Activated CD4-positive, alpha-beta memory T cell treated with anti-CD3 and anti-CD28 coated beads for 36 hours (primary cell): ENCODE results near the gene SQSTM1. TPM values are rescaled to one million over a fixed set of nuclear protein-coding genes. Genes with fewer than 3 reads are reported as not detected.

ENCODE experiments used
- CTCF ChIA-PET: fragments of 350-600 bp; sonication (Branson Sonifier 250); formaldehyde crosslinking; loops from one replicate; lab custom pipeline; 2021; ENCODE audit warnings: antibody characterized with exemption, inconsistent platforms; lab: Charles Lee
- POLR2A ChIA-PET: fragments of 350-600 bp; sonication (Branson Sonifier 250); formaldehyde crosslinking; loops from one replicate; lab custom pipeline; 2021; ENCODE audit warnings: antibody characterized with exemption; lab: Charles Lee
- DNase-seq: peaks from one replicate; pipeline ENCODE4 v3.0.0-alpha.2; 2020
- H3K27ac Mint-ChIP-seq: one replicate; pipeline ENCODE4 v1.8.0; 2021; ENCODE audit warnings: mixed read lengths
- H3K27me3 Mint-ChIP-seq: one replicate; pipeline ENCODE4 v1.8.0; 2021; ENCODE audit warnings: mixed read lengths
- H3K36me3 Mint-ChIP-seq: one replicate; pipeline ENCODE4 v1.8.0; 2021; ENCODE audit warnings: mixed read lengths
- H3K4me1 Mint-ChIP-seq: one replicate; pipeline ENCODE4 v1.8.0; 2021; ENCODE audit warnings: low read depth, mixed read lengths
- H3K4me3 Mint-ChIP-seq: one replicate; pipeline ENCODE4 v1.8.0; 2021; ENCODE audit warnings: mild to moderate bottlenecking, mixed read lengths
- H3K9me3 Mint-ChIP-seq: one replicate; pipeline ENCODE4 v1.8.0; 2021; ENCODE audit warnings: mixed read lengths
- intact Hi-C: fragments of 100-400 bp; cut with micrococcal nuclease; formaldehyde crosslinking; loops from one replicate; pipeline ENCODE4 v1.15.1; 2023
- total RNA-seq, 2 experiments: library from RNA; stranded (reverse); gene quantifications; one replicate each; pipeline ENCODE4 v1.2.3, GENCODE V29; 2021

SQSTM1 gene
- total RNA-seq, 2 experiments from 2014 or later = 127 to 130 TPM

DNA sequence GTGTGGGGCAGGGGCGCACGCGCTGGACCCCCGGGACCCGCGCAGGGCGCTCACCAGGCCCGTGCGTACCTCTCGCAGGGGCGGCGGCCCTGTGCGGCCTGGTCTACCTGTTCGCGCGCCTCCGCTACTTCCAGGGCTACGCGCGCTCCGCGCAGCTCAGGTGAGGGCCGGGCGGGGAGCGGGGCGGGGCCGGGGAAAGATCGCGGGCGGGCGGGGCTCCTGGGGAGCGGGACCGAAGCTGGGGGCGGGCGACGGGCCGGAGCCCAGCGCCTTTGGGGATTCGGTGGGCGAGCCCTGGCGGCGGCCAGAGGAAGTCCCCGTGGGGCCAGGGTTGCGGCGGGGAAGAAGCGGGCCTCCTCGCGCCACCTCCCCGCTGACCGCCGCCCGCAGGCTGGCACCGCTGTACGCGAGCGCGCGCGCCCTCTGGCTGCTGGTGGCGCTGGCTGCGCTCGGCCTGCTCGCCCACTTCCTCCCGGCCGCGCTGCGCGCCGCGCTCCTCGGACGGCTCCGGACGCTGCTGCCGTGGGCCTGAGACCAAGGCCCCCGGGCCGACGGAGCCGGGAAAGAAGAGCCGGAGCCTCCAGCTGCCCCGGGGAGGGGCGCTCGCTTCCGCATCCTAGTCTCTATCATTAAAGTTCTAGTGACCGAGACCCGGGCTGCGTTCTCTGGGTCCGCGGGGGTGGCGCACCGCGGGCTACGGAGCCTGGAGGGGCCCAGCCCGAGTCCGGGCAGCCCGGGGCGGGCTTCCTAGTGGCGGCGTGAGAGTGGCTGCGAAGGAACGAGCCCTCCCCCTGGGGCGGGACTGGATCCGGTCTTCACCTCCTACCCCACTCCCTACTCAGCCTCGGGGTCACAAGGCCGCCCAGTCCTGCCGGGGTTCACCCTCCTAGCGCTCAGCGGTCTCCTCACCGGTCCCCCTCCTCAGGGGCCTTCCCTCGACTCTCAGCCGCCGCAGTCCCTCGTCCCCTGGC, 24.6 kb upstream of the SQSTM1 start:
- Mint-ChIP-seq H3K4me1 (peaks cover 25% of the 10 kb centered on the region), H3K4me3 (peak overlapping the region; percentile 39), H3K27ac (peak overlapping the region; percentile 30), H3K36me3 (peaks cover 18% of the 10 kb centered on the region), H3K27me3 (no peaks in the 10 kb centered on the region), H3K9me3 (no peaks in the 10 kb centered on the region)
- peak; percentile 81 for DNase-seq
- POLR2A ChIA-PET = interaction anchor here (0.6 to 1.7 kb wide), 3 partner anchors 24 to 119 kb away, joined by 3 to 6 read pairs (median 6); partner anchors contain the start of gene SQSTM1
- CTCF ChIA-PET = interaction anchor here (0.6 to 5.2 kb wide), 11 partner anchors 10 to 116 kb away, joined by 3 to 46 read pairs (median 3); partner anchors contain the start of gene CBY3
- intact Hi-C loops = loop anchor here (1.0 to 10.0 kb wide), 3 partner anchors 33 to 241 kb away; partner anchors contain the start of genes MAML1 and RUFY1

DNA sequence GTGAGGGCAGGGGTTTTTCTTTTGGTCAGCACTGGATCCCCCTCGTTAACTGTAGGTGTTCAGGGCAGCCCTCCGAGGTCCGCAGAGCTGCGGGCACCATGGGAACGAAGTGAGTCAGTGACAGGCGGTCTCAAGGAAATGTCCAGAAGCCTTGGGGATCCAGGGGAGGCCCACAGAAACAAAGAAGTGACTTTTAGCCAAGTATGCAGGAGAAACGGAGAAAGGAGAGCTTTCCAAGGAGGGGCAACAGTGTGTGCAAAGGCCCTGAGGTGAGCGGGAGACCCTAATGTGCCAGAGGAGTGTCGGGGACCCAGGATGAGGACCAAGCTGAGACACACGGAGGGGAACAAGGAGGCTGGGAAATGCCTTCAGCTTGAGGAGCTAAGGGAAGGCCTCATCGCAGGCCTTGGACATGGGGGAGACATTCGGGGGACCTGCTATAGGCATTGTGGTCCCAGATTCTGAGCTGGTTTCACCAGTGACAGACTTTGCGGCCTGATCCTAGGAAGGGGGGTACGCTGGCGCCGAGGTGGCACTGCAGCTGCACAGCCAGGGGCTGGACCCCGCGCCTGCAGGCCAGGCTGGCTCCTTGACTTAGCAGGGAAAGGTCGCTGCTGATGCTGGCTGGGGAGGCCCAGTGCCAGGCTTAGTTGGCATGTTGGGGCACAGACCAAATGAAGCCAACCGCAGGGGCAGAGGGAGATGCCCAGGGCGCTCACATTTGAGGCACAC, 23.7 kb upstream of the SQSTM1 start:
- DNase-seq = no peak
- intact Hi-C loops = loop anchor here (1.0 to 10.0 kb wide), 3 partner anchors 34 to 242 kb away; partner anchors contain the start of genes MAML1 and RUFY1
- H3K4me1 Mint-ChIP-seq = peaks cover 30% of the 10 kb centered on the region
- H3K4me3 Mint-ChIP-seq = peak overlapping the region; percentile 29
- no peaks in the 10 kb centered on the region for H3K27me3 Mint-ChIP-seq
- CTCF ChIA-PET = interaction anchor here (0.8 to 5.2 kb wide), 7 partner anchors 9 to 116 kb away, joined by 3 to 46 read pairs (median 4); partner anchors contain the start of gene CBY3
- H3K27ac Mint-ChIP-seq = peak overlapping the region; percentile 30
- peaks cover 21% of the 10 kb centered on the region for H3K36me3 Mint-ChIP-seq
- POLR2A ChIA-PET = interaction anchor here (1.5 to 1.7 kb wide), 2 partner anchors 23 to 34 kb away, joined by 6 read pairs; partner anchors contain the start of gene SQSTM1
- no peaks in the 10 kb centered on the region for H3K9me3 Mint-ChIP-seq

DNA sequence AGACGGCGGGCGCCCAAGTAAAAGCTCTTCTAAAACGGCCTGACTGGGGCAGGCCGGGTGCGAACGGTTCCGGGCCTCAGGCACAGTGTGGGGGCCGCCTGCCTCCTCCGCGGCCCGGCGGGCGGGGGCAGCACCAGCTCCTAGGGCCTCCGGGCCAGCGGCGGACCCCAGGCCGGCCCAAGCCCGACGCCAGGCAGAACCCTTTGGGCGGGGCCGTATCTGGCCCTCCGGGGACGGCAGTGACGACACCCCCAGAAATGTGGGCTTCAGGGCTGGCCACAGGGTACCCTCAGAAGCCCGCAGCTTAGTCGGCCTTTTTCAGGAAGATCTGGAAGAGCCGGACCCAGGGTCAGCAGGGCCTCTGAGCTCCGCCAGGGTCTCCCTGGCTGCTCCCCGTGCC, 23.0 kb upstream of the SQSTM1 start:
- intact Hi-C loops = loop anchor here (2.0 to 10.0 kb wide), 2 partner anchors 35 to 243 kb away; partner anchors contain the start of gene RUFY1
- ChIA-PET CTCF (interaction anchor here (0.9 to 5.2 kb wide), 4 partner anchors 10 to 116 kb away, joined by 3 to 46 read pairs (median 3); partner anchors contain the start of gene CBY3), POLR2A (no interaction called here)
- Mint-ChIP-seq H3K27me3 (no peaks in the 10 kb centered on the region), H3K4me1 (peaks cover 32% of the 10 kb centered on the region), H3K27ac (no peak overlapping the region), H3K4me3 (no peak overlapping the region), H3K36me3 (peaks cover 21% of the 10 kb centered on the region), H3K9me3 (no peaks in the 10 kb centered on the region)
- DNase-seq = no peak

DNA sequence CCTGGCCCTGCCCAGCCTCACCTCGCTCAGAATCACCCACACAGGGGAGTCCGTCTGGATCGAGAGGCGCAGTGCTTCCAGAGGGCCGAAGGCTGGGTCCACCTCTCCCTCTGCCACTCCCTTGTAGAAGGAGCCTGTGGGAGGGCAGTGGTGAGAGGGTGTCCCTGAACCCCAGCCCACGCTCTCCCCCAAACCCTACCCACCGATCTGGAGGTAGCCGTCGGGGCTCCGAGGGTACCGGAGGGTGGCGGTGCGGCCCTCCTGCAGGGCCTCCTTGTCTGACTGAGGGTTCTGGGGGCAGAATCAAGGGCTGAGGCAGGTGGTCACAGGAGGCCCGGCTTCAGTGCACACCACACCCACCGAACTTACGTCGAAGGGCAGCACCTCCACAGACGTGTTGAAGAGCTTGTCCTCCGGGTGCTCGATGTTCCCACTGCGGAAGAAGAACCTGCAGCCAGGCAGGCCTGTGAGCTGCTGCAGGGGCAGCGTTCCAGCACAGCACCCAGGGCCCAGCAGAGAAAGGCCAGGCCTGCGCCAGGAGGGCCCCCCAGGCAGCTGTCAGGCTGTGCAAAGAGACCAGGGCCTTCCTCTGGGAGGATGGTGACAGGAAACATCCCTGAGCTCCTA, 22.4 kb upstream of the SQSTM1 start:
- H3K27ac Mint-ChIP-seq = no peak overlapping the region
- intact Hi-C loops = loop anchor here (10.0 kb wide), 1 partner anchor 243 kb away; the partner anchor contains the start of gene RUFY1
- no peak overlapping the region for H3K4me3 Mint-ChIP-seq
- no peak for DNase-seq
- H3K36me3 Mint-ChIP-seq = peaks cover 21% of the 10 kb centered on the region
- H3K27me3 Mint-ChIP-seq = no peaks in the 10 kb centered on the region
- ChIA-PET POLR2A (no interaction called here), CTCF (interaction anchor here (0.9 to 5.2 kb wide), 5 partner anchors 9 to 117 kb away, joined by 3 to 46 read pairs (median 3); partner anchors contain the start of gene CBY3)
- no peaks in the 10 kb centered on the region for H3K9me3 Mint-ChIP-seq
- peaks cover 36% of the 10 kb centered on the region for H3K4me1 Mint-ChIP-seq

DNA sequence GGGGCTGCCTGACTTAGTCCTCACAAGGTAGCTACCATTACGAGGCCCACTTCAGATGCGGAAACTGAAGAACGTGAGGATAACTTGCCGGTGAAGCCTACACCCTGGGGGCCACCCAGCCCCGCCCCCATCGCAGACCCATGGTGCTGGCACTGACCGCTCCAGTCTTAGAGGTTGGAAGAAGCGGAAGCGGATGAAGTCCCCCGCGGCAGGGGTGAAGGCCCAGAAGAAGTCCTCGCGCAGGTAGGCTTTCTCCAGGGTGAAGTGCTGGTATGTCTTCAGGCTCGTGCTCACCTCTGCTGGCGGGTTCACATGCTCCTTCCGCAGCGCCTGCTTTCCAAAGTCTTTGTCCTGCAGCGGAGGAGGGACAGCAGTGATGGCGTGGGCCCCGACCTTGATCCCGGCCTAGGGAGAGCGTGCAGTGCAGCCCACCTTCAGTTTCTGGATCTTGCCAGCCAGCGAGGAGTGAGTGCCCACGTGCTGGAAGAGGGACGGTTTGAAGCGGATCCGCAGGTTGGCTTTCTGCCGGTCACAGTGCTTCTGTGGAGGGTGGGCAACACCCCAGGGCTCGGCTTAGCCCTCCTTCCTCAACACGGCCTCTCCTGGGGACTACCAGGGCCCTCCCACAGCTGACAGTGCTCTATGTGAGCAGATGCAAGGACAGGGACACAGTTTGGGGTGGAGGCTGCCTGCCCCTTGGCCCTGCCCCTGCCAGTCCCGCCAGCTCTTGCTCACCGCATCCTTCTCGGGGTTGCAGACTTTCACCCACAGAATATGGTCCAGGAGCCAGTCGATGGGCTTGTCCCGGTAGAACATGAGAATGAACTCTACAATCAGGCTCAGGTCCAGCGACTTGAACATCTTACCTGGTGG, 21.7 kb upstream of the SQSTM1 start:
- Mint-ChIP-seq H3K9me3 (no peaks in the 10 kb centered on the region), H3K4me3 (no peak overlapping the region), H3K27me3 (no peaks in the 10 kb centered on the region), H3K4me1 (peaks cover 36% of the 10 kb centered on the region), H3K27ac (no peak overlapping the region), H3K36me3 (peaks cover 21% of the 10 kb centered on the region)
- intact Hi-C loops = loop anchor here (10.0 kb wide), 1 partner anchor 244 kb away; the partner anchor contains the start of gene RUFY1
- DNase-seq = no peak
- ChIA-PET CTCF (interaction anchor here (0.9 kb wide), 2 partner anchors 59 to 65 kb away, joined by 3 read pairs; no protein-coding TSS in a partner anchor), POLR2A (no interaction called here)

DNA sequence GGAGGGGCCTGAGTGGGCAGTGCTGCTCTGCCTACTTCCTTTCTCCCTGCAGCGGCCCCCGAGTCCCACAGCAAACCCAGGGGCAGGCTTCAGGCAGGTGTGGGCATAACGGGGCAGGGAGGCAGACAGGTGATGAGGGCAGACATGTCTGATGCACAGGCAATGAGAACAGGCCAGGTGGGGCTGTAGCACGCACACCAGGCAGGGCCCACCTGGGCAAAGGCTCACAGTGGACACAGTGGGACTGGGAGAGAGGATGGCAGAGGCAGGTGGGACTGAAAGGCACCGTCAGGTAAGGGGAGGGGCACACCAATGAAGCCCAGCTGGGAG, 21.1 kb upstream of the SQSTM1 start:
- POLR2A ChIA-PET = no interaction called here
- Mint-ChIP-seq H3K4me1 (peaks cover 37% of the 10 kb centered on the region), H3K27me3 (no peaks in the 10 kb centered on the region), H3K27ac (no peak overlapping the region), H3K36me3 (peaks cover 21% of the 10 kb centered on the region), H3K4me3 (no peak overlapping the region), H3K9me3 (no peaks in the 10 kb centered on the region)
- intact Hi-C loops = loop anchor here (10.0 kb wide), 1 partner anchor 245 kb away; the partner anchor contains the start of gene RUFY1
- CTCF ChIA-PET = no interaction called here
- no peak for DNase-seq

DNA sequence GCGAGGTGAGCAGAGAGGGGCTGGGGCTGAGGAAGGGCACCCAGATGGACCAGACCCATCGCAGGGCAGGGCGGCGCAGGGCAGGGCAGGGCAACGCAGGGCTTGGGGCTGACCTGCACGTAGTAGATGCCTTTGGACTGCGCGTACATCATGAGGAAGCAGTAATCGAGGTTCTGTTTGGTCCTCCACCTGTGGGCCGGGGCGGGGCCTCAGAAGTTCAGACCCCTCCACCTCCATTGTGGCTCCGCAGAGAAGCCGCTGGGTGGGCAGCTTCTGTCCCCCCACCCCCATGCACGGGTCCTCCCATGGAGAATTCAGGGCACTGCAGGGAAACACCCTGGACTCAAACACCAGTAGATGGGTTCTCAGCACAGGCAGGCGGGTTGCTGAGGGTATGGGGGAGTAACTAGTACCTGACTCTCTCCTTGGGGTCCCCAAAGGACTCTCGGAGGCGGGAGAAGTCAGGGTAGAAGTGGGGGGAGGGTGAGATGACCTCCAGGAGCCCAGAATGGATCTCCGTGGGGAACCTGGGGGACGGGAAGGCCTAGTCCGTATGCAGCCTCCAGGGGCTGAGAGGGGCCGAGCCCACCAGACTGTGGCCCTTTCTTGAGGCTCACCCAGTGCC, 20.5 kb upstream of the SQSTM1 start:
- Mint-ChIP-seq H3K4me3 (no peak overlapping the region), H3K27ac (no peak overlapping the region), H3K9me3 (no peaks in the 10 kb centered on the region), H3K27me3 (no peaks in the 10 kb centered on the region), H3K36me3 (peaks cover 25% of the 10 kb centered on the region), H3K4me1 (peaks cover 37% of the 10 kb centered on the region)
- no peak for DNase-seq
- POLR2A ChIA-PET = no interaction called here
- CTCF ChIA-PET = interaction anchor here (0.7 kb wide), 1 partner anchor 96 kb away, joined by 3 read pairs; no protein-coding TSS in a partner anchor
- intact Hi-C loops = loop anchor here (5.0 kb wide), 3 partner anchors 37 to 178 kb away; partner anchors contain the start of gene HNRNPH1

DNA sequence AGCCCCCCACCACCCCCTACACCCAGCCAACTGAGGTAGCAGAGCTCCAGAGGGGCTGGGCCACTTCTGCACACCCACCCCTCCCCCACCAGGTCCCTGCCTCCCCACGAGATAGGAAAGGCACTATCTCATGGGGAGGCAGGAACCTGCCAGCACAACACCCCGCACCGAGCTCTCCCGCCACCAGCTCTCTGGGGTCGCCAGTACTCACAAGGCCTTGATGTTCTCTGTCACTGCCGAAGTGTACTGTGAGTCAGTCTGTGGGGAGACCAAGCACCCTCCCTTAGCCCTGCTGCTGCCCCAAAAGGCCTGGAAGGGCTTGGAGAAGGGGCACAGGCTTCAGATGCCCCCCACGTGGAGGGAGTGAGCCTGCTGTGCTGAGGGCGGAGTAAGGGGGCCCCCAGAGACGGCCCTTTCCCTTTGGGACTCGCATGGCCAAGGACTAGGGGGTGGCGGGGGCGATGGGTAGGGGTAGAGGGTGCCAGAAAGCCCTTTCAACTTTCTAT, 20.0 kb upstream of the SQSTM1 start:
- Mint-ChIP-seq H3K9me3 (no peaks in the 10 kb centered on the region), H3K4me1 (peaks cover 39% of the 10 kb centered on the region), H3K36me3 (peaks cover 27% of the 10 kb centered on the region), H3K27ac (no peak overlapping the region), H3K4me3 (no peak overlapping the region), H3K27me3 (no peaks in the 10 kb centered on the region)
- POLR2A ChIA-PET = no interaction called here
- CTCF ChIA-PET = interaction anchor here (0.7 to 2.1 kb wide), 2 partner anchors 19 to 95 kb away, joined by 3 to 11 read pairs; partner anchors contain the start of gene SQSTM1
- intact Hi-C loops = loop anchor here (5.0 kb wide), 3 partner anchors 37 to 178 kb away; partner anchors contain the start of gene HNRNPH1
- DNase-seq = no peak

DNA sequence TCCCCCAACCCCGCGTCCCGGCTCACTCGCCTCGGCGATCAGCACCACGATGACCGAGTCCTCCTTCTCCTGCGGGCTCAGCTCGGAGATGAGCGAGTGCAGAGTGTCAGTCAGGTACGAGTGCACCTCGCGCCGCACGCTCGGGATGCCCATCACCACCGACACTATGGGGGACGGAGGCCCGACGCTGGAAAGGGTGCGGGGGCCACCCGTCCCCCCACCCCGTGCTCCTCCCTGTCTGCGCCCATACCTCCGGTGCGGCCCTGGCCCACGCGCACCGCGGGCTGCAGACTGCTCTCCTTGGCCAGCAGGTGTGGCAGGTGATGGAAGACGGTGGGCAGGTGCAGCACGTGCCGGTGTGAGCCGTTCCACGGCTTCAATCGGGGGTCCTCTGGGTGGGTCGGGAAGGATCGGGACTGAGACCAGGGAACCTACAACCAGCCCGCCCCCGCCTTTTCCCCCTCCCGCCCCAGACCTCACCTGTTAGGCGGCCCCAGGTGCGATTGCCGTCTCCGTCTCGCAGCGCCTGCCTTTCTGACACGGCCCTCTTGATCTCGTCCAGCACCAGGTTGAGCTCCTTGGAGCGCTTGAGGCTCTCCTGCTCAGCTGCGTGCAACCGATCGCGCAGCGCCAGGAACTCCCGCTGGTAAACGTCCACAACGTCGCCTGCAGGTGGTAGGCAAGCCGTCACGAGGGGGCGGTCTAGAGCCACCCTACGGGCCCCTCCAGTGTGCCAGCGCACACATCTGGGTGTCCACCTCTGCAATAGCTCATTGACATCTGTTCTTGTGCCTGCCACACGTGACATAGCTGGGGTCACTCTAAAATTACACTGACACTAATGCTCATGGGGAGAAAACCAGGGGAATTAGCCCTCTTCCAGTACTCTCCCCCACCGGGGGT, 19.1 kb upstream of the SQSTM1 start:
- H3K27ac Mint-ChIP-seq = peak overlapping the region; percentile 8
- no peaks in the 10 kb centered on the region for H3K27me3 Mint-ChIP-seq

More for the DNA sequence above, 19.1 kb upstream of the SQSTM1 start:
- no peak overlapping the region for H3K4me3 Mint-ChIP-seq
- H3K4me1 Mint-ChIP-seq = peaks cover 38% of the 10 kb centered on the region
- intact Hi-C loops = loop anchor here (2.0 to 5.0 kb wide), 4 partner anchors 36 to 179 kb away; partner anchors contain the start of gene HNRNPH1
- ChIA-PET CTCF (interaction anchor here (0.6 to 2.4 kb wide), 28 partner anchors 8 to 290 kb away, joined by 3 to 17 read pairs (median 5); partner anchors contain the start of genes CBY3, LTC4S, MAML1 and MRNIP), POLR2A (interaction anchor here (1.0 to 1.4 kb wide), 5 partner anchors 12 to 57 kb away, joined by 3 to 4 read pairs (median 3); partner anchors contain the start of genes MRNIP and SQSTM1)
- peaks cover 27% of the 10 kb centered on the region for H3K36me3 Mint-ChIP-seq
- no peaks in the 10 kb centered on the region for H3K9me3 Mint-ChIP-seq
- peak; percentile 90 for DNase-seq
